RWPE2 (cell line): ENCODE data around the gene DTNB.

Experiments
- ATAC-seq: fragments of 200-7000 bp; cut with Tn5 transposase; 3 replicates; pipeline ENCODE4 v1.9.1; 2021; ENCODE audit warnings: low read depth
- DNase-seq: peaks from one replicate; pipeline ENCODE4 v3.0.0-alpha.2; 2020; ENCODE audit warnings: low spot score
- H3K27ac ChIP-seq: fragments of 450-650 bp; 2 replicates; pipeline ENCODE4 v1.5.1; 2017; ENCODE audit warnings: mild to moderate bottlenecking; ENCODE audit not compliant: poor library complexity, severe bottlenecking
- H3K27me3 ChIP-seq: fragments of 250-450 bp; sonication (Bioruptor Pico); 2 replicates; pipeline ENCODE4 v1.5.1; 2021; ENCODE audit warnings: mild to moderate bottlenecking, moderate library complexity; ENCODE audit not compliant: insufficient read depth, poor library complexity, severe bottlenecking
- H3K36me3 ChIP-seq: fragments of 250-450 bp; sonication (Bioruptor Pico); 2 replicates; pipeline ENCODE4 v1.5.1; 2020; ENCODE audit warnings: low read depth, mild to moderate bottlenecking, moderate library complexity
- H3K4me1 ChIP-seq: fragments of 250-450 bp; sonication (Bioruptor Pico); 2 replicates; pipeline ENCODE4 v1.5.1; 2021; ENCODE audit warnings: mild to moderate bottlenecking, moderate library complexity; ENCODE audit not compliant: insufficient read depth, poor library complexity, severe bottlenecking
- H3K4me3 ChIP-seq: fragments of 250-450 bp; sonication (Bioruptor Pico); 2 replicates; pipeline ENCODE4 v1.5.1; 2021; ENCODE audit warnings: mild to moderate bottlenecking, moderate library complexity; ENCODE audit not compliant: severe bottlenecking
- H3K9me3 ChIP-seq: fragments of 250-450 bp; sonication (Bioruptor Pico); 2 replicates; pipeline ENCODE4 v1.5.1; 2021; ENCODE audit warnings: mild to moderate bottlenecking, moderate library complexity; ENCODE audit not compliant: severe bottlenecking
- TF ChIP-seq, protein P1 (sequence below): fragments of 450-650 bp; IDR thresholded peaks from one replicate; pipeline ENCODE4 v1.5.1; 2017; ENCODE audit warnings: mild to moderate bottlenecking, moderate library complexity; ENCODE audit not compliant: poor library complexity, severe bottlenecking

Gene DTNB

DNA sequence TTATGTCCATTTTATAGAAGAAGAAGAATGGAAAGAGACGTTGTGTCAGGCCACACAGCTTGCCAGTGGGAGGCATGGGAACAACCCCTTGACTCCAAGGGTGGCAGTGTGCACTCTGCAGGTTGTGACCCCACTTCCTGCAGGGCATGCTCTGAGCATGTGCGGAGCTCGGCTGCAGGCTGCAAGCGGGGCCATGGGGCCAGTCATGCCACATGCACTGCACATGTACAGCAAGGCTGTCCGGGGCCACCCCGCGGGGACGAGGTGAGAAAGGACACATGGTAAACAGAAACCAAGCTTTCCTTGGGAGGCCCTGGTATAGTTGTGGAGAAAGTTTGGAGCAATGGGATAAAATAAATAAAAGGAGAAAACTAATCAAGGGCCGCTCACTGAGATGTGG, 284.2 kb downstream of the DTNB start:
- Histone ChIP-seq H3K27ac (no peak overlapping the region), H3K27me3 (no peaks in the 10 kb centered on the region), H3K9me3 (no peaks in the 10 kb centered on the region), H3K4me3 (no peak overlapping the region), H3K4me1 (no peaks in the 10 kb centered on the region), H3K36me3 (no peaks in the 10 kb centered on the region; the same call in 1 of the 2 replicates)
- TF ChIP-seq, protein P1, sequence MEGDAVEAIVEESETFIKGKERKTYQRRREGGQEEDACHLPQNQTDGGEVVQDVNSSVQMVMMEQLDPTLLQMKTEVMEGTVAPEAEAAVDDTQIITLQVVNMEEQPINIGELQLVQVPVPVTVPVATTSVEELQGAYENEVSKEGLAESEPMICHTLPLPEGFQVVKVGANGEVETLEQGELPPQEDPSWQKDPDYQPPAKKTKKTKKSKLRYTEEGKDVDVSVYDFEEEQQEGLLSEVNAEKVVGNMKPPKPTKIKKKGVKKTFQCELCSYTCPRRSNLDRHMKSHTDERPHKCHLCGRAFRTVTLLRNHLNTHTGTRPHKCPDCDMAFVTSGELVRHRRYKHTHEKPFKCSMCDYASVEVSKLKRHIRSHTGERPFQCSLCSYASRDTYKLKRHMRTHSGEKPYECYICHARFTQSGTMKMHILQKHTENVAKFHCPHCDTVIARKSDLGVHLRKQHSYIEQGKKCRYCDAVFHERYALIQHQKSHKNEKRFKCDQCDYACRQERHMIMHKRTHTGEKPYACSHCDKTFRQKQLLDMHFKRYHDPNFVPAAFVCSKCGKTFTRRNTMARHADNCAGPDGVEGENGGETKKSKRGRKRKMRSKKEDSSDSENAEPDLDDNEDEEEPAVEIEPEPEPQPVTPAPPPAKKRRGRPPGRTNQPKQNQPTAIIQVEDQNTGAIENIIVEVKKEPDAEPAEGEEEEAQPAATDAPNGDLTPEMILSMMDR = no peak
- ATAC-seq (no peak), DNase-seq (no peak)

DNA sequence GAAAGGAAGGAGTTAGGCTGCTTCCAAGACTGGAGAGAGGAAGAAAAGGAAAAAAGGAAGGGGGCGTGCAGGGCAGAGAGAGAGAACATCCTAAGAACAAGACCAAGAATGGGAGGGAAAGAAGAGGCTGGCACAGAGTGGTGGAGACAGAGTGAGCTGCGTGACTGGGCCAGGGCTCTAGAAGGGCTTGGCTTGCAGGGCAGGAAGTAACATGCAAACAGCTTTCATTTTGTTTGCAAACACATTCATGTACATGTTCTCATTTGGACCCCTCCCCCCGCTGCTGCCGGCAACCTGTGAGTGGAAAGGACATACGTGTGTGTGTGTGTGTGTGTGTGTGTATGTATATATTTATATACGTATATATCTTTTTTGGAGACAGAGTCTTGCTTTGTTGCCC, 284.9 kb downstream of the DTNB start:
- DNase-seq (no peak), ATAC-seq (no peak)
- Histone ChIP-seq H3K36me3 (no peaks in the 10 kb centered on the region; the same call in 1 of the 2 replicates), H3K4me3 (no peak overlapping the region), H3K27me3 (no peaks in the 10 kb centered on the region), H3K27ac (no peak overlapping the region), H3K9me3 (no peaks in the 10 kb centered on the region), H3K4me1 (no peaks in the 10 kb centered on the region)
- TF ChIP-seq, protein P1 = no peak

DNA sequence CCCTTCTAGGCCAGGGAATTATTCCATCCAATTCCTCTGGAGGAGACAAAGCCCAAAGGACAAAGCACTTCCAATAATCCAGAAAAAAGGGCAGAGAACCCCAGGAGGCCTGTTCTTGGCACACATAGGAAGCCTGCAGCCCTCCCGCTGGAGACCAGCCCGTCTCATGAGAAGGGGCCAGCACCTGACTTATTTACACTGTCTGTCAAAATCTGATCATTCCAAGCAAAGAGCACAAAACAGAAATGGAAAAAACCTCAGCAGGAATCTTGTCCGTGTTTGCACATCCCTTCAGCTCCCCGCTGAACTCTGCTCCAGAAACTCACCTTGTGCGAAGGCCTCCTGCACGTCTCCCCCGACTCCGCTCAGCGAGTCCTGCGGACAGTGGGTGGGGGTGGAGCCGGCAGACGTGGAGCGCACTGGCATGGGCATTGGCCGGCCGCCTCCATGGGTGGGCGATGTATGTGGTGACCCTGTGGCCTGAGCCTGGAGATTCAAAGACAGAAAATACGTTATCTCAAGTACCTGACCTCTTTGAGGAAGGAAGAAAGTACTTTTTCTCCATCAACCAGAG, 285.4 kb downstream of the DTNB start:
- DNase-seq = no peak
- TF ChIP-seq, protein P1 = no peak
- no peak for ATAC-seq
- Histone ChIP-seq H3K27me3 (no peaks in the 10 kb centered on the region), H3K4me3 (no peak overlapping the region), H3K9me3 (no peaks in the 10 kb centered on the region), H3K27ac (no peak overlapping the region), H3K4me1 (no peaks in the 10 kb centered on the region), H3K36me3 (no peaks in the 10 kb centered on the region; the same call in 1 of the 2 replicates)

DNA sequence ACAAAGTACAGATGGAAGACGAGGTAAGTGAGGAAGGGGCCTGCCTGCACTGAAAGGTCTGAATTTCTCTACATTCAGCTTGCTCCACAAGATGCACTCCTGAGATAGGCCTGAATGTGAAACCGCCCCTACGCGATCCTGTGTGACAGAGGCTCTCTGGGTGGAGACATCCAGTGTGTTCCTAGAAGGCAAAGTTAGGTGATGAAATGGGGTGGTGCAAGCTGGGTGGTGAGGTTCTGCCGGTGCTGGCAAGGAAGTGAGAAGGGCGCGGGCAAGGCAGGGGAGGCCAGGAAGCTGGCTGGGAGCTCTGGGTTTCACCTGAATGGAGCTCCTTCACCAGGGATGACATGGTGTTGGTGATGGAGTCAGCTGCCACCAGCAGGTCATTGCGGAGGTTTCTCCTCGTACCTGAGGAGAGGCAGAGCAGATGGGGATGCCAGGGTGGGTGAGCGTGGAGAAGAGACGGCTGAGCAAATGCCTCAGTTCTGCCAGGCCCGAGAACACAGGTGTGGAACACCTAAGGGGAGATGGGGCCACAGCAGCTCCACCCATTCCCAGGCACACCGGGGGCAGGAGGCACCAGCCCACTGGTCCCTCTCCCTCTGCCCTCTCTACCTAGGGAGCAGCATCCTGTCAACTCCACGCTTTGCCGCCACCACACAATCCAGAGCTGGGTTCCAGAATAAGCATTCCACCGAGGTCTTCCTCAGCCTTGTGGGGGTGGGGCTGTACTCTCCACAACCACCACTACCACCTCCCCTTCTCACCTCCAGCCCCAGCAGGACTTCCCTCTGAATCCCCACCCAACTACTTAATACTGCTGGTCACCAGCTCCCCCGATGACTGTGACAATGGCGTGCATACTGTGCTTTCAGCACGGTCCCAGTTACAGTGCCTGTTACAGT, 286.2 kb downstream of the DTNB start:
- no peak for DNase-seq
- TF ChIP-seq, protein P1 = no peak
- H3K4me3 ChIP-seq = no peak overlapping the region
- no peaks in the 10 kb centered on the region; the same call in 1 of the 2 replicates for H3K36me3 ChIP-seq
- H3K27ac ChIP-seq = no peak overlapping the region
- ATAC-seq = no peak
- H3K9me3 ChIP-seq = no peaks in the 10 kb centered on the region
- no peaks in the 10 kb centered on the region for H3K27me3 ChIP-seq
- H3K4me1 ChIP-seq = no peaks in the 10 kb centered on the region
